Trophoblast cell (in vitro differentiated cells and primary cell): ENCODE measurements around the gene LRMDA.

Source experiments
- DNase-seq, 2 donors: peaks; one replicate each; pipeline ENCODE4 v3.0.0-alpha.2; 2016
- H2AFZ ChIP-seq: 2 replicates; pipeline ENCODE4 v1.6.1; 2013; ENCODE audit warnings: low read length, moderate library complexity, mild to moderate bottlenecking; ENCODE audit not compliant: insufficient read depth, poor library complexity
- H2AK5ac ChIP-seq: 2 replicates; pipeline ENCODE4 v1.6.1; 2013; ENCODE audit warnings: mild to moderate bottlenecking, low read length
- H2BK120ac ChIP-seq: 2 replicates; pipeline ENCODE4 v1.6.1; 2013; ENCODE audit warnings: low read length, mild to moderate bottlenecking, moderate library complexity; ENCODE audit not compliant: insufficient read depth, poor library complexity
- H2BK12ac ChIP-seq: 2 replicates; pipeline ENCODE4 v1.6.1; 2013; ENCODE audit warnings: mild to moderate bottlenecking, low read length, moderate library complexity
- H2BK5ac ChIP-seq: 2 replicates; pipeline ENCODE4 v1.6.1; 2013; ENCODE audit warnings: low read length, low read depth, moderate library complexity, mild to moderate bottlenecking; ENCODE audit not compliant: poor library complexity
- H3K14ac ChIP-seq: 2 replicates; pipeline ENCODE4 v1.6.1; 2013; ENCODE audit warnings: mild to moderate bottlenecking, low read length
- H3K18ac ChIP-seq: 2 replicates; pipeline ENCODE4 v1.6.1; 2013; ENCODE audit warnings: mild to moderate bottlenecking, low read length
- H3K23ac ChIP-seq: 2 replicates; pipeline ENCODE4 v1.6.1; 2013; ENCODE audit warnings: low read length
- H3K27ac ChIP-seq: 2 replicates; pipeline ENCODE4 v1.5.1; 2013; ENCODE audit warnings: low read depth, mild to moderate bottlenecking, inconsistent platforms, low read length, moderate library complexity
- H3K27me3 ChIP-seq: 2 replicates; pipeline ENCODE4 v1.6.1; 2013; ENCODE audit warnings: inconsistent platforms, mild to moderate bottlenecking, low read length, moderate library complexity; ENCODE audit not compliant: insufficient read depth
- H3K36me3 ChIP-seq, 2 experiments: 1 replicate in 1 of 2; 2 replicates in 1 of 2; pipeline ENCODE4 v1.6.1; 2013; ENCODE audit warnings: low read length in 2 of 2, mild to moderate bottlenecking in 2 of 2, moderate library complexity in 1 of 2; ENCODE audit not compliant: insufficient read depth in 2 of 2, control insufficient read depth in 1 of 2
- H3K4ac ChIP-seq: 2 replicates; pipeline ENCODE4 v1.6.1; 2013; ENCODE audit warnings: low read depth, mild to moderate bottlenecking, low read length, moderate library complexity
- H3K4me1 ChIP-seq, 2 experiments: 1 replicate in 1 of 2; 2 replicates in 1 of 2; pipeline ENCODE4 v1.6.1; 2013; ENCODE audit warnings: low read length in 2 of 2, mild to moderate bottlenecking in 2 of 2, moderate library complexity in 1 of 2; ENCODE audit not compliant: insufficient read depth in 2 of 2, control insufficient read depth in 1 of 2
- H3K4me2 ChIP-seq: 2 replicates; pipeline ENCODE4 v1.6.1; 2013; ENCODE audit warnings: inconsistent platforms, mild to moderate bottlenecking, low read length, moderate library complexity
- H3K4me3 ChIP-seq: 2 replicates; pipeline ENCODE4 v1.5.1; 2013; ENCODE audit warnings: mild to moderate bottlenecking, low read depth, low read length, inconsistent platforms
- H3K79me1 ChIP-seq: one replicate; pipeline ENCODE4 v1.6.1; 2013; ENCODE audit warnings: low read length
- H3K79me2 ChIP-seq: 2 replicates; pipeline ENCODE4 v1.6.1; 2013; ENCODE audit warnings: low read length, mild to moderate bottlenecking; ENCODE audit not compliant: control insufficient read depth, insufficient read depth, poor library complexity
- H3K9ac ChIP-seq: 2 replicates; pipeline ENCODE4 v1.6.1; 2013; ENCODE audit warnings: mild to moderate bottlenecking, low read length
- H3K9me3 ChIP-seq: 2 replicates; pipeline ENCODE4 v1.6.1; 2013; ENCODE audit warnings: low read depth, mild to moderate bottlenecking, control low read depth, inconsistent platforms, low read length; ENCODE audit not compliant: insufficient read depth
- H4K12ac ChIP-seq: 2 replicates; pipeline ENCODE4 v1.6.1; 2013; ENCODE audit warnings: low read depth, mild to moderate bottlenecking, low read length, moderate library complexity
- H4K8ac ChIP-seq: 2 replicates; pipeline ENCODE4 v1.6.1; 2013; ENCODE audit warnings: low read depth, mild to moderate bottlenecking, low read length, moderate library complexity
- H4K91ac ChIP-seq: one replicate; pipeline ENCODE4 v1.6.1; 2013; ENCODE audit warnings: low read depth, mild to moderate bottlenecking, low read length, moderate library complexity
- WGBS: extraction: QIAGEN DNeasy Blood & Tissue Kit; methylation state at CpG from one replicate; pipeline ENCODE4 v1.1.7; 2013; ENCODE audit warnings: missing lambda C conversion rate; ENCODE audit not compliant: insufficient read length, insufficient coverage; ENCODE audit errors: extremely low coverage; 5-methylcytosine and 5-hydroxymethylcytosine counted together

LRMDA gene

GRCh38 chr10:76558996-76559891, 1127.8 kb downstream of the LRMDA start:
- Histone ChIP-seq H4K12ac (no peak overlapping the region), H3K79me1 (no peaks in the 10 kb centered on the region), H2BK12ac (no peak overlapping the region), H2AFZ (no peak overlapping the region), H2BK120ac (no peak overlapping the region), H3K79me2 (no peaks in the 10 kb centered on the region), H3K27me3 (no peaks in the 10 kb centered on the region), H3K27ac (no peak overlapping the region), H3K18ac (no peak overlapping the region), H2AK5ac (no peak overlapping the region), H3K4me2 (no peak overlapping the region), H3K4me3 (no peak overlapping the region), H4K91ac (no peak overlapping the region), H3K9ac (no peak overlapping the region), H3K4ac (no peak overlapping the region), H3K23ac (no peak overlapping the region), H4K8ac (no peak overlapping the region), H3K36me3 (no peaks in the 10 kb centered on the region), H3K4me1 (no peaks in the 10 kb centered on the region), H2BK5ac (no peak overlapping the region), H3K14ac (no peak overlapping the region), H3K9me3 (no peaks in the 10 kb centered on the region)
- WGBS = no CpG with 5 or more reads among the region's 3 CpGs
- DNase-seq = no peak

DNA sequence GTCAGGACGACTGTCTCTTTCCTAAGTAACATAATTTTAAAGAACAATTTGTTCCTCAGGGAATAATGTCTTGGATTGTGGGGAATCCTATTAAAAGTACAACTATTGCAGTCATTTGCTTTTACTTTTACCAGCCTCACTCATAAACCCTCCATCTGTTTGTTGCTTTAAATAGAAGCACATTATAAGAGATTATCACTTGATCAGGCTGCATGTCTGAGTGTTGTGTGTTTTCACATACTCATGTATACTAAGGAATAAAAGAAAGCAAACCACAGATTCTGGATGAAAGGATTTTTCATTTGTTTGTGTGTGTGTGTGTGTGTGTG, 1128.4 kb downstream of the LRMDA start:
- H2AK5ac ChIP-seq = no peak overlapping the region
- H4K12ac ChIP-seq = no peak overlapping the region
- no peak for DNase-seq
- no peak overlapping the region for H3K4me3 ChIP-seq
- H4K8ac ChIP-seq = no peak overlapping the region
- H2AFZ ChIP-seq = no peak overlapping the region
- no peak overlapping the region for H2BK5ac ChIP-seq
- no peak overlapping the region for H3K23ac ChIP-seq
- no peak overlapping the region for H3K14ac ChIP-seq
- H3K9ac ChIP-seq = no peak overlapping the region
- H2BK120ac ChIP-seq = no peak overlapping the region
- H2BK12ac ChIP-seq = no peak overlapping the region
- WGBS = no CpG with 5 or more reads among the region's 1 CpG
- H3K4me2 ChIP-seq = no peak overlapping the region
- no peaks in the 10 kb centered on the region for H3K79me1 ChIP-seq
- H3K27ac ChIP-seq = no peak overlapping the region
- H3K4ac ChIP-seq = no peak overlapping the region
- no peak overlapping the region for H4K91ac ChIP-seq
- H3K27me3 ChIP-seq = no peaks in the 10 kb centered on the region
- no peaks in the 10 kb centered on the region for H3K4me1 ChIP-seq
- H3K79me2 ChIP-seq = no peaks in the 10 kb centered on the region
- H3K18ac ChIP-seq = no peak overlapping the region
- H3K36me3 ChIP-seq = no peaks in the 10 kb centered on the region
- no peaks in the 10 kb centered on the region for H3K9me3 ChIP-seq

DNA sequence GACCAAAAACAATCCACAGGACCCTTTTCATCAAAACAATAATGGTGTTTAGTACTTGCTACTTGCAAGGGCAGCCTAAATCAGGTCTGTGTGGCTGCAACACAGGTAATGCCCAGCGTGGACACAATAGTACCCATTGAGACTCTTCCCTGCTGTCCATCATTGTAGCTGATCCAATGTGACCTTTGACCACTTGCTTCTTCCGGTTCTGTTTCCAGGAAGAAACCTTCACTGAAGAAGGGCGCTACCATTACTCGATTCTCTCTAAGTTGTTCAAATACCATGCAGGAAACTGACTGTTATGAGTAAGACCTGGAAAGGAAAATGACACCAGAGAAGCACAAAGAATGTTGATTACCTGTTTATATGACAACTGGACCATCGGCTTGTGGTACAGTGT, 1128.9 kb downstream of the LRMDA start:
- no peaks in the 10 kb centered on the region for H3K9me3 ChIP-seq
- no peaks in the 10 kb centered on the region for H3K27me3 ChIP-seq
- H3K23ac ChIP-seq = no peak overlapping the region
- no peak overlapping the region for H3K14ac ChIP-seq
- no peak overlapping the region for H2BK12ac ChIP-seq
- H3K36me3 ChIP-seq = no peaks in the 10 kb centered on the region
- H2AK5ac ChIP-seq = no peak overlapping the region
- DNase-seq = no peak
- WGBS = no CpG with 5 or more reads among the region's 5 CpGs
- H2BK120ac ChIP-seq = no peak overlapping the region
- H3K4me3 ChIP-seq = no peak overlapping the region
- no peak overlapping the region for H4K12ac ChIP-seq
- no peak overlapping the region for H4K8ac ChIP-seq
- H3K4me1 ChIP-seq = no peaks in the 10 kb centered on the region
- no peak overlapping the region for H4K91ac ChIP-seq
- no peaks in the 10 kb centered on the region for H3K79me2 ChIP-seq
- H2BK5ac ChIP-seq = no peak overlapping the region
- H3K79me1 ChIP-seq = no peaks in the 10 kb centered on the region
- H3K4me2 ChIP-seq = no peak overlapping the region
- no peak overlapping the region for H3K4ac ChIP-seq
- H3K18ac ChIP-seq = no peak overlapping the region
- H3K9ac ChIP-seq = no peak overlapping the region
- H2AFZ ChIP-seq = no peak overlapping the region
- H3K27ac ChIP-seq = no peak overlapping the region

- Histone ChIP-seq H3K9me3 (no peaks in the 10 kb centered on the region), H3K27ac (no peak overlapping the region), H4K8ac (no peak overlapping the region), H3K4ac (no peak overlapping the region), H3K23ac (no peak overlapping the region), H2AFZ (no peak overlapping the region), H3K18ac (no peak overlapping the region), H3K4me3 (no peak overlapping the region), H2BK5ac (no peak overlapping the region), H4K12ac (no peak overlapping the region), H2AK5ac (no peak overlapping the region), H2BK120ac (no peak overlapping the region), H3K14ac (no peak overlapping the region), H3K4me1 (no peaks in the 10 kb centered on the region), H3K9ac (no peak overlapping the region), H3K79me2 (no peaks in the 10 kb centered on the region), H2BK12ac (no peak overlapping the region), H3K27me3 (no peaks in the 10 kb centered on the region), H4K91ac (no peak overlapping the region), H3K4me2 (no peak overlapping the region), H3K79me1 (no peaks in the 10 kb centered on the region), H3K36me3 (no peaks in the 10 kb centered on the region)
- no peak for DNase-seq
Measured at GRCh38 chr10:76563286-76563685, 1131.9 kb downstream of the LRMDA start.
